RWPE2 (cell line): ENCODE data around the gene AMOTL1.

Source experiments
- ATAC-seq: fragments of 200-7000 bp; cut with Tn5 transposase; 3 replicates; pipeline ENCODE4 v1.9.1; 2021; ENCODE audit warnings: low read depth
- DNase-seq: peaks from one replicate; pipeline ENCODE4 v3.0.0-alpha.2; 2020; ENCODE audit warnings: low spot score
- H3K27ac ChIP-seq: fragments of 450-650 bp; 2 replicates; pipeline ENCODE4 v1.5.1; 2017; ENCODE audit warnings: mild to moderate bottlenecking; ENCODE audit not compliant: poor library complexity, severe bottlenecking
- H3K27me3 ChIP-seq: fragments of 250-450 bp; sonication (Bioruptor Pico); 2 replicates; pipeline ENCODE4 v1.5.1; 2021; ENCODE audit warnings: mild to moderate bottlenecking, moderate library complexity; ENCODE audit not compliant: insufficient read depth, poor library complexity, severe bottlenecking
- H3K36me3 ChIP-seq: fragments of 250-450 bp; sonication (Bioruptor Pico); 2 replicates; pipeline ENCODE4 v1.5.1; 2020; ENCODE audit warnings: low read depth, mild to moderate bottlenecking, moderate library complexity
- H3K4me1 ChIP-seq: fragments of 250-450 bp; sonication (Bioruptor Pico); 2 replicates; pipeline ENCODE4 v1.5.1; 2021; ENCODE audit warnings: mild to moderate bottlenecking, moderate library complexity; ENCODE audit not compliant: insufficient read depth, poor library complexity, severe bottlenecking
- H3K4me3 ChIP-seq: fragments of 250-450 bp; sonication (Bioruptor Pico); 2 replicates; pipeline ENCODE4 v1.5.1; 2021; ENCODE audit warnings: mild to moderate bottlenecking, moderate library complexity; ENCODE audit not compliant: severe bottlenecking
- H3K9me3 ChIP-seq: fragments of 250-450 bp; sonication (Bioruptor Pico); 2 replicates; pipeline ENCODE4 v1.5.1; 2021; ENCODE audit warnings: mild to moderate bottlenecking, moderate library complexity; ENCODE audit not compliant: severe bottlenecking
- TF ChIP-seq, protein P1 (sequence below): fragments of 450-650 bp; IDR thresholded peaks from one replicate; pipeline ENCODE4 v1.5.1; 2017; ENCODE audit warnings: mild to moderate bottlenecking, moderate library complexity; ENCODE audit not compliant: poor library complexity, severe bottlenecking

The AMOTL1 gene

DNA sequence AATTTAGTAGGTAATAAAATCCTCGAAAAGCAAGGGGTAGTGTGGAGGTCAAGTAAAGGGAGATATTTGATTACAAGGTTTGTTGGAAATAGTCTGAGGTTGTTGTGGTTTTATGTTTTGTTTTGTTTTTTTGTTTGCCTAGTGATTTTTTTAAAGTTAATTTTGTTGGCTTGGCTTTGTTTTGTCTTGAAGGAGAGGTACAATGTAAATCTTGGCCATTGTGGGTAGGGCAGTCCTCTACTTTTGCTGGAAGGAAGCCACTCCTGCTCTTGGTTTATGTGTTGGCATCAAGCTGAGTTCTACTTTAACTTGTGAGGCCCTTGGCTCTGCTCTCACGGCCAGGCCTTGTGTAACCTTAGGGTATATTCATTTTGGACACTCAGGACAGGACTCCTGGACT is 3.2 kb downstream of the AMOTL1 start:
- H3K4me3 ChIP-seq, result no peak overlapping the region

DNA sequence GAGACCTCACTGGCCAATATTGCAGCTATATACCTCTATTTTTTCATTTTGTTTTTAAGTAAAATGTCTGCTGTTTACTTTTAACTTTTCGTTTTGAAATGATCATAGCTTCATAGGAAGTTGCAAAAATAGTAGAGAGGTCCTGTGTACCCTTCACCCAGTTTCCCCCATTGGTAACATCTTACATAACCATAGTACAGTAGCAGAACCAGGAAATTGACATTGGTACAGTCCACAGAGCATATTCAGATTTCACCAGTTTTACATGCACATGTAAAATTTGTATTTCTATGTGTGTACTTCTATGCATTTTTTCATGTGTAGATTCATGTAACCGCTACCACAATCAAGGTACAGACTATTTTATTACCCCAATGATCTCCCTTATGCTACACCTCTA is 3.8 kb downstream of the AMOTL1 start:
- H3K36me3 ChIP-seq, result no peaks in the 10 kb centered on the region
- H3K27ac ChIP-seq, result peak overlapping the region; percentile 90
- DNase-seq (no peak), ATAC-seq (no peak)
- no peaks in the 10 kb centered on the region for H3K9me3 ChIP-seq
- H3K4me3 ChIP-seq, result no peak overlapping the region
- H3K27me3 ChIP-seq, result no peaks in the 10 kb centered on the region
- TF ChIP-seq, protein P1, sequence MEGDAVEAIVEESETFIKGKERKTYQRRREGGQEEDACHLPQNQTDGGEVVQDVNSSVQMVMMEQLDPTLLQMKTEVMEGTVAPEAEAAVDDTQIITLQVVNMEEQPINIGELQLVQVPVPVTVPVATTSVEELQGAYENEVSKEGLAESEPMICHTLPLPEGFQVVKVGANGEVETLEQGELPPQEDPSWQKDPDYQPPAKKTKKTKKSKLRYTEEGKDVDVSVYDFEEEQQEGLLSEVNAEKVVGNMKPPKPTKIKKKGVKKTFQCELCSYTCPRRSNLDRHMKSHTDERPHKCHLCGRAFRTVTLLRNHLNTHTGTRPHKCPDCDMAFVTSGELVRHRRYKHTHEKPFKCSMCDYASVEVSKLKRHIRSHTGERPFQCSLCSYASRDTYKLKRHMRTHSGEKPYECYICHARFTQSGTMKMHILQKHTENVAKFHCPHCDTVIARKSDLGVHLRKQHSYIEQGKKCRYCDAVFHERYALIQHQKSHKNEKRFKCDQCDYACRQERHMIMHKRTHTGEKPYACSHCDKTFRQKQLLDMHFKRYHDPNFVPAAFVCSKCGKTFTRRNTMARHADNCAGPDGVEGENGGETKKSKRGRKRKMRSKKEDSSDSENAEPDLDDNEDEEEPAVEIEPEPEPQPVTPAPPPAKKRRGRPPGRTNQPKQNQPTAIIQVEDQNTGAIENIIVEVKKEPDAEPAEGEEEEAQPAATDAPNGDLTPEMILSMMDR, result no peak
- peaks cover 71% of the 10 kb centered on the region for H3K4me1 ChIP-seq

More for the DNA sequence above, 3.2 kb downstream of the AMOTL1 start:
- H3K27me3 ChIP-seq, result no peaks in the 10 kb centered on the region
- H3K27ac ChIP-seq, result peak overlapping the region; percentile 90
- H3K4me1 ChIP-seq, result peaks cover 71% of the 10 kb centered on the region
- no peak for DNase-seq
- H3K9me3 ChIP-seq, result no peaks in the 10 kb centered on the region
- no peaks in the 10 kb centered on the region for H3K36me3 ChIP-seq
- TF ChIP-seq, protein P1, result no peak
- ATAC-seq, result no peak

DNA sequence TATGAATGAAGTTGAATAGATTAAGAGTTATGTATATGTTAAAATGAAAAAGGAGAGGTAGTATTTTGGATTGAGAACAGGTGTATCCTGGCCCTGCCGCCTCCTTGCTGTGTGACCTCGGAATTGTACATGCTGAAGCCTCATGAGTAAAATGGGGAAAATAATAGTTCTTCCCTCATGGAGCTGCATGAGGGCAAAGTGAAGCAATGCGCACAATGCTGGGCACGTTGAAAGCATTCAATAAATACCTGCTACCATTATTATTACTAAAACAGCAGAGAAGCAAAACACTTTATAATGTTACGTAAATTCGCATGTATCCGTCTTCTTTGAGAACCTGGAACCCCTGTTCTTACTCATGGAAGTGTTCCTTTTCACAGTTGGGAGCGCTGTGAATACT is 5.7 kb downstream of the AMOTL1 start:
- DNase-seq (no peak), ATAC-seq (no peak)
- Histone ChIP-seq H3K9me3 (no peaks in the 10 kb centered on the region), H3K27ac (peak overlapping the region; percentile 90), H3K4me1 (peaks cover 65% of the 10 kb centered on the region), H3K27me3 (no peaks in the 10 kb centered on the region), H3K4me3 (no peak overlapping the region), H3K36me3 (no peaks in the 10 kb centered on the region)
- TF ChIP-seq, protein P1, result no peak

DNA sequence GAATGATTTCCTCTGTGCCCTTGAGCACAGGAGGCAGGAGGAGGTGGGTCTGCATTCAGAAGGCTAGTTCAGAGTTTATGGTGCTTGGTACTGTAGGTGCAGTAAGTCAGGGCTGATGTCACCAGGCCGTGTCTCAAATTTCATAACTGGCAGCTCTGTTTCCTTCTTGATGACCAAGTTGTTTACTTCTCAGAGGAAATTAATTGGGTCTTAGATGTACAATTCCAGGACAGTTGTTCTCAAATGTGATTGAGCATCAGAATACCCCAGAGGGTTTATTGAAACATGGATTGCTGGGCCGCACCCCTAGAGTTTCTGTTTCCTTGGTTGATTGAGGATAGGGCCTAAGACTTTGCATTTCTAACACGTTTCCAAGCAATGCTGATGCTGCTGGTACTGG is 6.2 kb downstream of the AMOTL1 start:
- TF ChIP-seq, protein P1, result no peak
- ATAC-seq (0 out of 3 replicates have a peak, but pooled peaks have one; percentile 20), DNase-seq (no peak)
- Histone ChIP-seq H3K27me3 (no peaks in the 10 kb centered on the region), H3K36me3 (no peaks in the 10 kb centered on the region), H3K9me3 (no peaks in the 10 kb centered on the region), H3K4me3 (no peak overlapping the region), H3K27ac (peak overlapping the region; percentile 90), H3K4me1 (peaks cover 66% of the 10 kb centered on the region)

DNA sequence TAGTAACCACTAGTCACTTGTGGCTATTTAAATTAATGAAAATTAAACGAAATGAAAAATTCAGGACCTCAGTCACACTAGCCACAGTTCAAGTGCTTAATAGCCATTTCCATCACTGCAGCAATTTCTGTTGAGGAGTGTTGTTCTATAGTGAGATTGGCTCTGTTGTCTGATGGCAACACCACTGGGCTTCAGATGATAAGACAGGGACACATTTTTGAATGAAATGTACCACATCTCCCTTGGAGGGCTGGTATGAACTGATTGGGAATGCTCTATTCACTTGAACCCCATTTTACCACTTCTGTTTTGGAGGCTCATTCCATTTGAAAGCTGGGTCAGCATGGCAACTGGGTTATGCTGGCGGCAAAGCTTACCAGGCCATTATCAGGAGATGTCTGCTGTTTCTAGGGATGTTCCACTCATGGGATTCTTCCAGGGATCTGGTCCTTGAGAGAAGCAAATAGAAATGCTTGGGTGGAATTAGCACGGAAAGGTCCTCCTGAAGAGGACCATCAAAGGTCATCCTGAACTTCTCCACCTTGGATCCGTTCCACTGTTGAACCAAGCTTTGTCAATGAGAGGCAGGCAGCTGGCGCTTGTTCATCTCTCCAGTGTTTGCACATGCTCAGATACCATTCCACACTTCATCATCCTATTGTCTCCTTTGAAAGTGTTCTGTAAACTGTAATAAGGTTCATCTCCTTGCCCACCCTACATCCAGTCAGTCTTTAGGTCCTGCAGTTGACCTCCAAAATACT is 7.6 kb downstream of the AMOTL1 start:
- H3K4me1 ChIP-seq, result peaks cover 73% of the 10 kb centered on the region
- H3K9me3 ChIP-seq, result no peaks in the 10 kb centered on the region
- no peaks in the 10 kb centered on the region for H3K36me3 ChIP-seq
- ATAC-seq (no peak; the same call in 2 of the 3 replicates), DNase-seq (no peak)
- no peaks in the 10 kb centered on the region for H3K27me3 ChIP-seq
- peak overlapping the region; percentile 90 for H3K27ac ChIP-seq
- TF ChIP-seq, protein P1, result no peak
- no peak overlapping the region for H3K4me3 ChIP-seq
